SK-N-MC (cell line): Measurements from ENCODE around the gene TRIM24.

Experiments
- DNase-seq: peaks from one replicate; pipeline ENCODE4 v3.0.0-alpha.2; 2011; ENCODE audit warnings: low read depth, low spot score
- H3K27ac ChIP-seq: fragments of 200-600 bp; sonication (generic); 2 replicates; pipeline ENCODE4 v1.5.1; 2016; ENCODE audit warnings: mixed run types
- H3K36me3 ChIP-seq: fragments of 200-600 bp; sonication (generic); 2 replicates; pipeline ENCODE4 v1.6.1; 2017; ENCODE audit warnings: antibody characterized with exemption, low read length, mixed read lengths; ENCODE audit not compliant: insufficient read depth
- H3K4me3 ChIP-seq: fragments of 200-600 bp; sonication (generic); 2 replicates; pipeline ENCODE4 v1.5.1; 2016
- H3K9ac ChIP-seq: fragments of 200-600 bp; sonication (generic); 2 replicates; pipeline ENCODE4 v1.8.0; 2017; ENCODE audit warnings: mixed run types, mixed read lengths; ENCODE audit not compliant: insufficient read length
- H3K9me3 ChIP-seq: fragments of 200-600 bp; sonication (generic); 2 replicates; pipeline ENCODE4 v1.6.1; 2017; ENCODE audit warnings: low read depth, mild to moderate bottlenecking, antibody characterized with exemption, low read length, moderate library complexity, mixed read lengths
- EZH2 ChIP-seq: fragments of 200-600 bp; sonication (generic); IDR thresholded peaks from one replicate; pipeline ENCODE4 v1.6.1; 2017; ENCODE audit warnings: antibody characterized with exemption
- FOXP2 ChIP-seq: optimal IDR thresholded peaks from 2 replicates; pipeline ENCODE3; 2011; ENCODE audit warnings: mild to moderate bottlenecking, moderate library complexity; ENCODE audit not compliant: insufficient read depth; ENCODE audit errors: extremely low read length, control extremely low read depth
- POLR2AphosphoS5 ChIP-seq: IDR thresholded peaks from 2 replicates; pipeline ENCODE4 v1.6.1; 2012; ENCODE audit warnings: mild to moderate bottlenecking, low read depth, low read length, borderline replicate concordance

TRIM24 gene

DNA sequence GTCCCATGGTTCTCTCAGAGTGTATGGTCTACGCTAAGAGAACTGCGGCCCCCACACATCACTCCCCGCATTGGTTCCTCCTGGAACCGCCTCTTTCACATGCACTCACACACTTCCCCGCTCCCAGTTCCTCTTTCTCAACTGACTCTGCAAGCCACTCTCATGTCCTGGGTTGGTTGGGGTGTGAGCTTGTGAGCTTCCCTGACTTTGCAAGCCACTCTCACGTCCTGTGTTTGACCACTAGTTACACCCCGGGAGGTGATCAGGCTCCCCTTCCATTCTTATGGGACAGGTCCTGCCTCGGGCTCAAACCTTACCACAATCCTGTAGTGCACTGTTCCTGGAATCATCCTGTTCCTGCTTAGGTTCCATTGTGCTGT lies 105.0 kb downstream of the TRIM24 start:
- 0 out of 2 replicates have a peak, but pooled peaks cover 6% of the 10 kb centered on the region for H3K9me3 ChIP-seq
- DNase-seq: no peak
- peaks cover 64% of the 10 kb centered on the region for H3K36me3 ChIP-seq
- no peak overlapping the region for H3K4me3 ChIP-seq
- H3K9ac ChIP-seq: no peak overlapping the region
- H3K27ac ChIP-seq: no peak overlapping the region
- TF ChIP-seq POLR2AphosphoS5 (no peak), EZH2 (no peak), FOXP2 (no peak)

DNA sequence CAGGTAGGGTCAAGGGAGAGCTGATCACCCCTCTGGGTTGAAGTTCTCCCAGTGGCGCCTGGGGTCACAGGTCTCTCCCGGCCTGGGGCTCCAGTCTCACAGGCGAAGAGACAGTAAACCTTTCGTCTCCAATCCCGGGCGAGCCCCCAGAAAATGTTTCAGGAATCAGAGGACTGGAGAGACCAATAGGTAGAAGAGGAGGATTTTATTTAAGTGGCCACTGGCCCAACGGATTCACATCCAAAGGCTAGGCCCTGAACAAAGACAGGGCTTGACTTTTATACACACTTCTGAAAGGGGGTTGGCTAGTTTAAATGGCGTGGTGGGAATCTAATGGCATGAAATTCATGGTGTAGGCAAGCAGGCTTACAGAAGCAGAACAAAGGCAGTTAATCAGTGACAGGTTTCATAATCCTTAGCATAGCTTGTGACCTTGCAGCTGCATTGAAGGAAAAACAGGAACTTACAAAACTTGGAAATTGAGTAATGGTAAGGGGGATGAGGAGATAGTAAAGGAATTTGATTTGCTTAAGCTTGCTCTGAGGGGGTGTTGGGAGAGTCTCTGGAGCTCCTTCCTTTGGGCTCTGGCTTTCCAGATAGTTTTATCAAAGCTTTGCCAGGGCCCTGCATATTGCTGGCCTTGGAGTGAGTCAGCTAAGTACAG lies 105.5 kb downstream of the TRIM24 start:
- no peak for DNase-seq
- TF ChIP-seq POLR2AphosphoS5 (no peak), EZH2 (no peak), FOXP2 (no peak)
- Histone ChIP-seq H3K36me3 (peaks cover 65% of the 10 kb centered on the region), H3K9ac (no peak overlapping the region), H3K27ac (no peak overlapping the region), H3K4me3 (no peak overlapping the region), H3K9me3 (0 out of 2 replicates have a peak, but pooled peaks cover 6% of the 10 kb centered on the region)

DNA sequence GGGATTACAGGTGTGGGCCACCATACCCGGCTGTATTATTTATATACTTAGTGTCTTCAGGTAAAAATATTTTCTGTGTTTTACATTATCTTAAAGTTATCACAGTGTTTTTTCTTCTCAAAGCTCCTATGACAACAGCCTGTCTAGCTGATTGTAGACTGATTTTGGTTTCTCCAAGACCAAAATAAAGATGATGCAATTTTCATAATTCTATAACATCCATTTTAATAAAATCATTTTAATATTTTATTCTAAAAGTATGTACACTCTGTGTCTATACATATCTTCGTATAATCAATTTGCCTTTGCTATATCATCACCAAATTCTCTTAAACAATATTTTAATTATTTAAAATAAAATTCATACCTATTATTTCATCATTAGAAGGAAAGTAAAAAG lies 108.6 kb downstream of the TRIM24 start:
- H3K9ac ChIP-seq: no peak overlapping the region
- H3K36me3 ChIP-seq: peaks cover 69% of the 10 kb centered on the region
- no peak for TF ChIP-seq EZH2
- TF ChIP-seq POLR2AphosphoS5: no peak
- TF ChIP-seq FOXP2: no peak
- 0 out of 2 replicates have a peak, but pooled peaks cover 6% of the 10 kb centered on the region for H3K9me3 ChIP-seq
- no peak for DNase-seq
- H3K4me3 ChIP-seq: no peak overlapping the region
- no peak overlapping the region for H3K27ac ChIP-seq

DNA sequence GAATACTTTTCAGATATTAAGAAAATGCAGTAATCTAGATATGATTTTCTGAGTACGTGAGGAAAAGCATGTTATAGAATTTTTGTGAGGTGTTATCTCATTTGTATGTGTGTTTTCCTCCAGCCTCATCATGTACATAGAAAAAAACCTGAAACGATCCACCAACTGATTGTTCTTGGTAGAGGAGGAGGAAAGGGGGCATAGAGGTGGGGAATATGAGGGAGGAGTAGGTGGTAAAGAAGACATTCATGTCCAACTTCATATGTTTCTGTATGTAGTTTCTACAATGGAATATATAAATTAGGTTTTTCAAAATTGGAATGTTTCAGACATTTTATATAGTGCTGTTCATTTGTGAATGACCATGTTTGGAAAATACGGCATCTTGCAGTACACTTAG lies 109.4 kb downstream of the TRIM24 start:
- H3K36me3 ChIP-seq: peaks cover 67% of the 10 kb centered on the region
- H3K27ac ChIP-seq: no peak overlapping the region
- TF ChIP-seq EZH2 (no peak), FOXP2 (no peak), POLR2AphosphoS5 (no peak)
- H3K9ac ChIP-seq: no peak overlapping the region
- no peak overlapping the region for H3K4me3 ChIP-seq
- DNase-seq: no peak
- 0 out of 2 replicates have a peak, but pooled peaks cover 6% of the 10 kb centered on the region for H3K9me3 ChIP-seq

DNA sequence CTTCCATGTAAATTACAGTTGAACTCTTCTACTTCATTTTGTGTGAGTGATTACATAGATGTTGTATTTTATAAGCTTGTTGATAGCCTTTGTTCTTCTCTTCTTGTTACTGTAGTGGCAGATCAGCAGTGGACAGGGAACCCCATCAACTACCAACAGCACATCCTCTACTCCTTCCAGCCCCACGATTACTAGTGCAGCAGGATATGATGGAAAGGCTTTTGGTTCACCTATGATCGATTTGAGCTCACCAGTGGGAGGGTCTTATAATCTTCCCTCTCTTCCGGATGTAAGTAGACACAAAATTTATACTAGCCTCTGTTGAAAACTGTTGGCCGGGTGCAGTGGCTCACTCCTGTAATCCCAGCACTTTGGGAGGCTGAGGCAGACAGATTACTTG lies 110.7 kb downstream of the TRIM24 start:
- no peak overlapping the region for H3K27ac ChIP-seq
- 0 out of 2 replicates have a peak, but pooled peaks cover 3% of the 10 kb centered on the region for H3K9me3 ChIP-seq
- H3K4me3 ChIP-seq: no peak overlapping the region
- DNase-seq: no peak
- no peak overlapping the region for H3K9ac ChIP-seq
- TF ChIP-seq EZH2 (no peak), POLR2AphosphoS5 (no peak), FOXP2 (no peak)
- peaks cover 54% of the 10 kb centered on the region for H3K36me3 ChIP-seq

DNA sequence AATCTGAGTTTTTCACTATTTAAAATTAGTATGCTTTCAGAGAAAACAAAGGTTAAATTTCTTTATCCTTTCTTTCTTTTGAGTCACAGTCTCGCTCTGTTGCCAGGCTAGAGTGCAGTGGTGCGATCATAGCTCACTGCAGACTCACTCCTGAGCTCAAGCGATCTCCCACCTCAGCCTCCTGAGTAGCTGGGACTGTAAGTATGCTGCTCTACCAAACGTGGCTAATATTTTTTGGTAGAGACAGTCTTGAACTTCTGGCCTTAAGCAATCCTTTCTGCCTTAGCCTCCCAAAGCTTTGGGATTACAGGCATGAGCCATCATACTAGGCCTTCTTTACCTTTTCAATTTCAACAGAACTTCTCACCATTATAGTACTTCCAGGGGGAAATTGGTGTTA lies 113.7 kb downstream of the TRIM24 start:
- Histone ChIP-seq H3K4me3 (no peak overlapping the region), H3K9ac (no peak overlapping the region), H3K36me3 (peaks cover 44% of the 10 kb centered on the region), H3K9me3 (no peaks in the 10 kb centered on the region), H3K27ac (no peak overlapping the region)
- no peak for DNase-seq
- no peak for TF ChIP-seq POLR2AphosphoS5
- no peak for TF ChIP-seq FOXP2
- TF ChIP-seq EZH2: no peak

DNA sequence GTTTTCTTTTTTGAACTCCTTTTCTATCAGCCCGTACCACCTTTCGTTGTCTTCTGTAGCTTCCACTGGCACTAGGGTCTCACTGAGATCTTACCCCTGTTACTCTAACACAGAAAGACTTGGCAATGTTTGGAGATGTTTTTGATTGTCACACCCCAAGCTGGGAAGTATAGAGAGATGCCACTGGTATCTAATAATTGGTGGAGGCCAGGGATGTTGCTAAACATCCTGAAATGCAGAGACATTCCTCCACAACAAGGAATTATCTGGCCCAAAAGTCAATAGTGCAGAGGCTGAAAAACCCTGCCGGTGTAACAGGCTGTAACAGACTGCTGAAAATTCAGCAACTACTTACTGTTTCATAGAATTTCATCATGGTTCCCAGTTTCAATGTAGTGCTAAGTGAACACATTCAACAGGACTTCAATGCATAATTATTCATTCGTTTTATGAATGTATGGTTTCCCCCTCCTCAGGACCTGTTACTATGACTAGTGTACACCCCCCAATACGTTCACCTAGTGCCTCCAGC lies 115.9 kb downstream of the TRIM24 start:
- no peak for DNase-seq
- H3K9me3 ChIP-seq: no peaks in the 10 kb centered on the region
- H3K9ac ChIP-seq: no peak overlapping the region
- peaks cover 37% of the 10 kb centered on the region for H3K36me3 ChIP-seq
- no peak for TF ChIP-seq FOXP2
- TF ChIP-seq EZH2: no peak
- TF ChIP-seq POLR2AphosphoS5: no peak
- no peak overlapping the region for H3K27ac ChIP-seq
- no peak overlapping the region for H3K4me3 ChIP-seq

DNA sequence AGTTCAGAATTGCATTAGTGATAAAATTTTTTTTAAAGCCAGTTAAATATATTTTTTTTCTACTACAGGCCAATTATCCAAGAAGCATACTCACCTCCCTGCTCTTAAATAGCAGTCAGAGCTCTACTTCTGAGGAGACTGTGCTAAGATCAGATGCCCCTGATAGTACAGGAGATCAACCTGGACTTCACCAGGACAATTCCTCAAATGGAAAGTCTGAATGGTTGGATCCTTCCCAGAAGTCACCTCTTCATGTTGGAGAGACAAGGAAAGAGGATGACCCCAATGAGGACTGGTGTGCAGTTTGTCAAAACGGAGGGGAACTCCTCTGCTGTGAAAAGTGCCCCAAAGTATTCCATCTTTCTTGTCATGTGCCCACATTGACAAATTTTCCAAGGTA lies 119.1 kb downstream of the TRIM24 start:
- no peaks in the 10 kb centered on the region for H3K9me3 ChIP-seq
- H3K36me3 ChIP-seq: peaks cover 31% of the 10 kb centered on the region
- H3K4me3 ChIP-seq: no peak overlapping the region
- no peak overlapping the region for H3K27ac ChIP-seq
- DNase-seq: no peak
- no peak overlapping the region for H3K9ac ChIP-seq
- TF ChIP-seq EZH2 (no peak), FOXP2 (no peak), POLR2AphosphoS5 (no peak)
